B cell (primary cell): Measurements from ENCODE around the gene RNF40. TPM values are rescaled to one million over a fixed set of nuclear protein-coding genes. Genes with fewer than 3 reads are reported as not detected.

Source experiments
- ATAC-seq: fragments of 200-7000 bp; cut with Tn5 transposase; one replicate; pipeline ENCODE4 v1.10.0; 2021; ENCODE audit warnings: low read depth, mild to moderate bottlenecking, moderate number of reproducible peaks, moderate library complexity
- CTCF ChIA-PET: fragments of 350-600 bp; sonication (Branson Sonifier 250); formaldehyde crosslinking; loops from one replicate; lab custom pipeline; 2021; ENCODE audit warnings: antibody characterized with exemption, inconsistent platforms; lab: Charles Lee
- POLR2A ChIA-PET: fragments of 350-600 bp; sonication (Branson Sonifier 250); formaldehyde crosslinking; loops from one replicate; lab custom pipeline; 2021; ENCODE audit warnings: antibody characterized with exemption; lab: Charles Lee
- DNase-seq: peaks from one replicate; pipeline ENCODE4 v3.0.0; 2013
- H2AFZ ChIP-seq: 2 replicates; pipeline ENCODE4 v1.6.1; 2012; ENCODE audit warnings: mild to moderate bottlenecking, low read depth, low read length; ENCODE audit not compliant: insufficient read depth, poor library complexity, severe bottlenecking
- H3K27ac ChIP-seq, 2 donors: 1 replicate in 1 of 2; 2 replicates in 1 of 2; pipeline ENCODE4 v1.5.1; 2012 to 2013; ENCODE audit warnings: low read length in 2 of 2, mild to moderate bottlenecking in 2 of 2, moderate library complexity in 1 of 2
- H3K27me3 ChIP-seq, 4 experiments: fragments of 200-600 bp in 1 of 4; sonication (generic) in 1 of 4; replicated peaks in 1 of 4; 1 replicate in 2 of 4; 2 replicates in 2 of 4; pipeline versions ENCODE4 v1.6.1 to v1.7.0; 2013 to 2016; ENCODE audit warnings: low read length in 3 of 4, mild to moderate bottlenecking in 2 of 4, mixed read lengths in 1 of 4, moderate library complexity in 1 of 4; ENCODE audit not compliant: insufficient read depth in 4 of 4, control insufficient read depth in 3 of 4; ENCODE audit errors: control extremely low read depth in 1 of 4
- H3K36me3 ChIP-seq, 2 experiments: replicated peaks in 1 of 2; 1 replicate in 1 of 2; 2 replicates in 1 of 2; pipeline versions ENCODE4 v1.6.1 to v1.7.1; 2013; ENCODE audit warnings: low read length in 1 of 2; ENCODE audit not compliant: insufficient read depth in 2 of 2, control insufficient read depth in 1 of 2; ENCODE audit errors: control extremely low read depth in 1 of 2, extremely low read depth in 1 of 2
- H3K4me1 ChIP-seq, 2 donors: fragments of 200-600 bp in 1 of 2; sonication (generic) in 1 of 2; 1 replicate in 1 of 2; 2 replicates in 1 of 2; pipeline versions ENCODE4 v1.5.1 to v1.6.1; 2013 to 2017; ENCODE audit warnings: low read length in 2 of 2; ENCODE audit not compliant: control insufficient read depth in 2 of 2, insufficient read depth in 2 of 2
- H3K4me2 ChIP-seq: replicated peaks from 2 replicates; pipeline ENCODE3; 2012; ENCODE audit warnings: mild to moderate bottlenecking, low read depth, low read length; ENCODE audit not compliant: poor library complexity, severe bottlenecking
- H3K4me3 ChIP-seq, 5 experiments: fragments of 200-600 bp in 1 of 5; sonication (generic) in 1 of 5; 1 replicate in 3 of 5; 2 replicates in 2 of 5; pipeline versions ENCODE4 v1.5.1 to v1.7.0; 2011 to 2016; ENCODE audit warnings: low read length in 4 of 5, mild to moderate bottlenecking in 4 of 5, low read depth in 2 of 5, control low read depth in 1 of 5, moderate library complexity in 1 of 5; ENCODE audit not compliant: insufficient read depth in 1 of 5; ENCODE audit errors: control extremely low read depth in 1 of 5, extremely low read depth in 1 of 5
- H3K79me2 ChIP-seq: fragments of 200-600 bp; sonication (generic); one replicate; pipeline ENCODE4 v1.6.0; 2016; ENCODE audit warnings: low read length; ENCODE audit not compliant: control insufficient read depth, insufficient read depth
- H3K9ac ChIP-seq: fragments of 200-600 bp; sonication (generic); 2 replicates; pipeline ENCODE4 v1.6.1; 2017; ENCODE audit warnings: mild to moderate bottlenecking, low read length, moderate library complexity
- H3K9me3 ChIP-seq, 3 donors: one replicate each; pipeline versions ENCODE4 v1.6.1 to v1.7.1; 2013; ENCODE audit warnings: low read length in 2 of 3; ENCODE audit not compliant: control insufficient read depth in 2 of 3, insufficient read depth in 1 of 3; ENCODE audit errors: control extremely low read depth in 1 of 3
- H4K20me1 ChIP-seq: 2 replicates; pipeline ENCODE4 v1.6.0; 2012; ENCODE audit warnings: mild to moderate bottlenecking, low read length; ENCODE audit not compliant: insufficient read depth, control insufficient read depth, poor library complexity, severe bottlenecking
- H3K27ac Mint-ChIP-seq: one replicate; pipeline ENCODE4 v1.8.0; 2021; ENCODE audit warnings: mixed read lengths
- H3K27me3 Mint-ChIP-seq: one replicate; pipeline ENCODE4 v1.8.0; 2021; ENCODE audit warnings: mixed read lengths
- H3K4me1 Mint-ChIP-seq: one replicate; pipeline ENCODE4 v1.8.0; 2021; ENCODE audit warnings: mixed read lengths
- H3K4me3 Mint-ChIP-seq: one replicate; pipeline ENCODE4 v1.8.0; 2021; ENCODE audit warnings: mixed read lengths
- H3K9me3 Mint-ChIP-seq: one replicate; pipeline ENCODE4 v1.8.0; 2022; ENCODE audit warnings: mixed read lengths; ENCODE audit not compliant: insufficient read depth
- CTCF ChIP-seq: fragments of 200-600 bp; IDR thresholded peaks from one replicate; pipeline ENCODE4 v1.8.0; 2022; ENCODE audit warnings: antibody characterized with exemption, mild to moderate bottlenecking
- EZH2 ChIP-seq: IDR thresholded peaks from 2 replicates; pipeline ENCODE4 v1.6.1; 2012; ENCODE audit warnings: borderline replicate concordance, low read depth, mild to moderate bottlenecking, moderate library complexity, low read length; ENCODE audit not compliant: insufficient read depth, poor library complexity, severe bottlenecking
- WGBS: methylation state at CpG from one replicate; pipeline ENCODE4 v1.1.5; 2013; ENCODE audit warnings: missing lambda C conversion rate; ENCODE audit not compliant: insufficient coverage; 5-methylcytosine and 5-hydroxymethylcytosine counted together
- intact Hi-C: fragments of 100-400 bp; cut with micrococcal nuclease; formaldehyde crosslinking; loops from one replicate; pipeline ENCODE4 v1.10.0; 2022
- polyA plus RNA-seq: library from polyadenylated mRNA; depleted of rRNA; stranded (reverse); fragments of >200 nt; gene quantifications from 2 replicates; pipeline ENCODE4 v1.2.3, GENCODE V29; 2012
- total RNA-seq, 2 donors: library from RNA; stranded (reverse); fragments of 120-200 nt in 1 of 2; gene quantifications; 1 replicate in 1 of 2; 2 replicates in 1 of 2; pipeline versions ENCODE4 v1.2.3 to v1.2.4, GENCODE V29; 2013 to 2022

RNF40 gene
- total and polyA plus RNA-seq, 2 donors (not counting 1 experiment from before 2014, with no cell fraction given): 41.8 to 121 TPM

- ChIA-PET CTCF (interaction anchor here (1.0 kb wide), 1 partner anchor 104 kb away, joined by 3 read pairs; no protein-coding TSS in a partner anchor), POLR2A (no interaction called here)
- no peak overlapping the region for H3K9ac ChIP-seq
- no peak overlapping the region for H2AFZ ChIP-seq
- no peaks in the 10 kb centered on the region for H3K4me1 ChIP-seq
- no peaks in the 10 kb centered on the region for H3K27me3 Mint-ChIP-seq
- H3K4me2 ChIP-seq: no peak overlapping the region
- no peaks in the 10 kb centered on the region for H3K27me3 ChIP-seq
- no peak for DNase-seq
- H3K4me3 ChIP-seq: no peak overlapping the region
- H3K79me2 ChIP-seq: no peaks in the 10 kb centered on the region
- no peaks in the 10 kb centered on the region for H3K9me3 ChIP-seq
- intact Hi-C loops: no loop called here
- no peak overlapping the region for H3K27ac Mint-ChIP-seq
- 93% methylated on average over 4 of the region's 8 CpGs for WGBS
- H3K27ac ChIP-seq: no peak overlapping the region
- no peaks in the 10 kb centered on the region for H3K4me1 Mint-ChIP-seq
- H3K36me3 ChIP-seq: no peaks in the 10 kb centered on the region
- TF ChIP-seq CTCF (no peak), EZH2 (no peak)
- no peak for ATAC-seq
- H3K4me3 Mint-ChIP-seq: no peak overlapping the region
- H4K20me1 ChIP-seq: no peaks in the 10 kb centered on the region
- H3K9me3 Mint-ChIP-seq: no peaks in the 10 kb centered on the region
Observed at GRCh38 chr16:30797670-30798309, 35.7 kb downstream of the RNF40 start.

DNA sequence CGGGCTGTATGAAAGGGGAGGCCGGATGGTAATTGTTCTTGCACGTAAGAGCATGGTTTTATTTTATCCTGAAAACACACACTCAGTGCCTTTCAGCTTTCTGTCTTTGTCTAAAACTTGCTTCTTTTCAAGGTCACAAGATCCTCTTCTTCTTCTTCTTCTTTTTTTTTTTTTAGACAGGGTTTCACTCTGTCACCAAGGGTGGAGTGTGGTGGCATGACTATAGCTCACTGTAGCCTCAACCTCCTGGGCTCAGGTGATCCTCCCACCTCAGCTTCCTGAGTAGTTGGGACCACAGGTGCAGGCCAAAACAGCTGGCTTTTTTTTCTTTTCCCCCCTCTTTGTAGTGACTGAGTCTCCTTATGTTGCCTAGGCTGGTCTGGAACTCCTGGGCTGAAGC lies 40.8 kb downstream of the RNF40 start:
- WGBS: no CpG with 5 or more reads among the region's 3 CpGs
- ChIA-PET CTCF (no interaction called here), POLR2A (interaction anchor here (0.5 kb wide), 1 partner anchor 26 kb away, joined by 4 read pairs; no protein-coding TSS in a partner anchor)
- Mint-ChIP-seq H3K9me3 (no peaks in the 10 kb centered on the region), H3K27me3 (peaks cover 6% of the 10 kb centered on the region), H3K27ac (no peak overlapping the region), H3K4me1 (peaks cover 12% of the 10 kb centered on the region), H3K4me3 (no peak overlapping the region)
- no peak overlapping the region for H2AFZ ChIP-seq
- no peak overlapping the region for H3K27ac ChIP-seq
- H3K27me3 ChIP-seq: peaks cover 0 to 9% (median 0%) of the 10 kb centered on the region in 4 experiments
- TF ChIP-seq CTCF (no peak), EZH2 (no peak)
- peaks cover 10 to 19% of the 10 kb centered on the region in 2 donors for H3K4me1 ChIP-seq
- no peaks in the 10 kb centered on the region for H3K36me3 ChIP-seq
- H4K20me1 ChIP-seq: no peaks in the 10 kb centered on the region
- no peak overlapping the region for H3K9ac ChIP-seq
- intact Hi-C loops: no loop called here
- ATAC-seq (no peak), DNase-seq (no peak)
- no peak overlapping the region for H3K4me3 ChIP-seq
- no peak overlapping the region for H3K4me2 ChIP-seq
- H3K79me2 ChIP-seq: no peaks in the 10 kb centered on the region
- peaks cover 0 to 3% (median 0%) of the 10 kb centered on the region in 3 donors for H3K9me3 ChIP-seq
